CD4-positive, alpha-beta T cell treated with Interleukin-6 at 100 ng/mL for 8 hours (primary cell): ENCODE measurements around the gene EFR3B.
"Not testable (repeated sequence)": the region's sequence is repeated elsewhere in the genome, so short reads cannot be mapped to it uniquely, and the experiment has no call there.

Experiments used
- DNase-seq: peaks from one replicate; pipeline ENCODE4 v3.0.0-alpha.2; 2020; ENCODE audit warnings: mixed read lengths, low spot score

EFR3B gene

DNA sequence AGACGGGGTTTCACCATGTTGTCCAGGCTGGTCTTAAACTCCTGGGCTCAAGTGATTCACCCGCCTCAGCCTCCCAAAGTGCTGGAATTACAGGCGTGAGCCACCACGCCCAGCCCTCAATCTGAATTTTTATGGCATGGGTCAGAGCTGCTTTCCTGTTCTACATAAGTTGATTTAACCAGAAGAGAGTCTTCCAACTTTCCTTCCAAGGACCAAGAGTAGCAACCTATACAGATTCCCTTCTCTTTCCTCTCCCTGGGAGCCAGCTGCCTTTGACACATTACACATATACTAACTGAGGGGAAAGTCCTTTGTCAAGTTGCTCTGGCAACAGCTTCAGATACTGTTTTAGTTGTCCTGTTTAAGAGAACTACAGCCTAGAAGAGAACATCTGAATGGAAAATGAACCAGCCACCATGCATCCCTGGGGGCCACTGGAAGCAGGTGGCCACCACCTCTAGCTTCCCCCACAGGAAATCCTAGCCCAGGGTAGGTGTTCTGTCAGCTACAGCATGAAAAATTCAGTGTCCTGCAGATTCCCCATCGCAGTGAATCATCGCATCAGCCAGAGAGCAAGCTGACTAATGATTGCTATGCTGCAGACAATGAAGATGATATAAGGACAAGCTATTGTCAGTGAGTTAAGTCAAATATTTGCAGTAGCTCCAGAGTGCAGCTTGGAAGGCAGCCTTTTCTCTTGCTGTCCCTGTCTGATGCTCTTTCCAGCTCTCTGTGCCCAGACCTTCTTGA lies 63.6 kb downstream of the EFR3B start:
- no peak for DNase-seq

DNA sequence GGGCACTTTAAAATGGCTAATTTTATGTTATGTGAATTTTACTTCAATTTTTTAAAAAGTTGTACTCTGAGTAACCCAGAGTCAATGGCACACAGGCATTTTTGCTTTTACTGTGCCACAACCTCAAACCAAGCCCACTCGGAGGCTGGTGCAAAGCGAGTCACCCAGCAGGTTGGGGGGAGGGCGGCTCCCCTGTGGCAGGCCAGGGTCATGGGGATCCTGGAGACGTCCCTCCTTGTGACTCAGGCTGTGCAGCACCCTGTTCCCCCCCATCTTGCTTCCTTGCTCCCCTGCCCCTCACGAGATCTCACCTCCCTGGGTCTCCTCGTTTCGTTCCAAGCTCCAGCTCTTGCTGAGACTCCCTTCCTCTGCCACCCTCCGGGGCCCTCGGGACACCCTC lies 67.9 kb downstream of the EFR3B start:
- DNase-seq = no peak

DNA sequence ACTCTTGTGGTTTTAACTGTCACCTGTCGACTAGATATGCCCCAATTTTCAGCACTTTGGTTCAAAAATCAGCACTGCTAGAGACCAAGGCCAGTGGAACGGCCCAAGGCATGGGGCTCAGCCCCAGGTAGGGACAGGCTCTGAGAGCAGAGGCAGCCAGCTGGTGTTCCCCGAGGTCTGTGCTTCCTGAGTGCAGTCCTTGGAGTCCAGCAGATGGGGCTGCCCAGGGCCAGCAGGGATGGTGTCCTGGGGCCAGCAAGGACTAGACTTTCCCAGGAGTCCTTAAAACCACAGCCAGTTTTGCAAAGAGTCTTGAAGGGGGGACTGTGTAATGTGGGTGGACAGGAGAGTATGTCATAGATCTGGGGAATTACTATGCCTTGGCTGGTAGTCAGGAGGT lies 70.2 kb downstream of the EFR3B start:
- DNase-seq = no peak

DNA sequence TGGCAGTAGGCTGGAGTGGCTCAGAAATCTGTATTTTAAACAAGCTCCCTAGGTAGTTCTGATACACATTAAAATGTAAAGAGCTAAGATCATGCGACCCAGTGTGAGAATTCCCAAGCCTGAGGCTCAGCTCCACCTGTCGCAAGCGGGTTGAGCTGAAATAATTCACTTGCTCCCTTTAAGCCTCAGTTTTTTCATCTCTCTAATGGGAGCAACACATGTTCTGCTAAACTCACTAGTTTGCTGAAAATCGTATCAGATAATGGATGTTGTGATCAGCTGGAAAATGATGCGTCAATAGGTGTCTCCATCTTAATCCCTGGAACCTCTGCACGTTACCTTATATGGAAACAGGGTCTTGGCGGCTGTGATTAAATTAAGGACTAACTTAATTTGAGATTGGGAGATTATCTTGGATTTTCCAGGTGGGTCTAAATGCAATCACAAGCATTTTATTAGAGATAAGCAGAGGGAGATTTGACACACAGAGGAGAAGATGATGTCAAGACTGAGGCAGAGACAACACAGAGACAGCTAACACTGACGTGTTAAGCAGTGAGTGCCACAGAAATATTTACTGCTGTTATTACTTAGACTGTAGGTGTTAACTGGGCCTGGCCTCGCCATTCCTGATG lies 73.5 kb downstream of the EFR3B start:
- DNase-seq = no peak

DNA sequence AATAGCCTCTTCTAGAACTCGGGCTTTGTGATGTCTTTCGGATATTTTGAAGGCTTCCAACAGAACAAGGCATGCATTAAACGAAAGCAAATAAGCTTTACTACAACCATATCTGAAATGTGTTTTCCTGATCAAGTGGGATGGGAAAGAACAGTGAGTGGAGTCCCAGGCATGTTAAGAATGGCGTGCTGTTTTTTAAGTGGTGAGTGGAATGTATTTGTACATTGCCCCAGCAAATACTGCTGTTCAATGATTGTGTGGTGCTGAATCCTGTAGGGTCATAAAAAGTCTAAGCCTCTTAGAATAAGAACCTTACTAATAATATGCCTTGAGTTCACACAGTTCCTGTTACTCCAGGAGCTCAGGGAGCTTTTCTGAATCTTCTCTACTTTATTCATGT lies 74.0 kb downstream of the EFR3B start:
- DNase-seq = no peak

DNA sequence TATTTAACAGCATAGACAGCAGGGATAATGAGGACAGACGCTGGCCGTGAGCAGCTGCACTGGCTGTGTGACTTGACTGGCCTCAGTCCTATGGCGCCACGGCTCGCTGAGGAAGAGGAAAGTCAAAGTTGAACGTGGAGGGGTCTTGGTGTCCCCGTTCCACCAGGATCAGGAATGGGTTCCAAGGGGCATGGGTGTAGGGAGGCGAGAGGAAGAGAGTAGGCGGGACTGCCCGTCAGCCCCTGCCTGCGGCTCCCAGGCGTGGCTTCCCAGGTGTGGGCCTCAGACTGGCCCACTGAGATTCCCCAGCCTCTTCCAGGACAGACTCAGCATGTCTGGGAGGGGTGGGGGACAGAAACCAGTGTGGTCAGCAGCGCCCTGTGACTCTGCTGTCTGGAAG lies 75.1 kb downstream of the EFR3B start:
- no peak for DNase-seq

DNA sequence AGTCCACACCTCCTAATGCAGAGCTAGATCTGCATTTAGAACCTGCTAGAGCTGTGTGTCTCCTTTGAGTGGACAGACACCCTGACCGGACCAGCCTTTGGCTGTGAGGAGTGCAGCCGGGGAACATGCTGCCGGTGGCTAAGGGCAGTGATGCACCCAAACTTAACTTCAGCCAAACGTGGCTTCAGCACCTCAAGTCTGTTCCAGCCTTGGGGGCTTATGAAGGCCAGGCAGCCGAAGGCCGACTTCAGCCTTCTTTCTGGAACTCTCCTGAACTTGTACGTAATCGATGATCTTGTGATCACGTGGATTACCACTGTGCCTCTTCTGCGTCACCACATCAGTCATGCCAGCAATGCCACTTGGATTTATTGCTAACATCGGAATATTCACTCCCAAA lies 77.4 kb downstream of the EFR3B start:
- DNase-seq = no peak

DNA sequence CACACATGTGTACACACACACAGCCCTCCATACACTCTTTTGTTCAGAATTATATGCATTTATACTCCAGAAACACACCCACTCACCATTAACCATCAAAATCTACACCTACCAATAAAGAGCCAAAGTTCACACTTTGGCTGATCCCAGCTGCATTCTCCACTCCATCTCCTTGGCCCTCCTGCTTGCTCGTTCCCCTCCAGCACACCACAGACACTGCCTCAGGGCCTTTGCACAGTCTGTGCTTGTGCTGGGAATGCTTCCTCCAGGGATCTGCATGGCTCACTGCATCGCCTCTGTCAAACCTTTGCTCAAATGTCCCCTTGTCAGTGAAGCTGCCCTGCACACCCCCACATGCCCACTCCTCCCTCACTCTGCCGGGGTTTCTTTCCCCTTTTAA lies 80.5 kb downstream of the EFR3B start:
- no peak for DNase-seq

DNA sequence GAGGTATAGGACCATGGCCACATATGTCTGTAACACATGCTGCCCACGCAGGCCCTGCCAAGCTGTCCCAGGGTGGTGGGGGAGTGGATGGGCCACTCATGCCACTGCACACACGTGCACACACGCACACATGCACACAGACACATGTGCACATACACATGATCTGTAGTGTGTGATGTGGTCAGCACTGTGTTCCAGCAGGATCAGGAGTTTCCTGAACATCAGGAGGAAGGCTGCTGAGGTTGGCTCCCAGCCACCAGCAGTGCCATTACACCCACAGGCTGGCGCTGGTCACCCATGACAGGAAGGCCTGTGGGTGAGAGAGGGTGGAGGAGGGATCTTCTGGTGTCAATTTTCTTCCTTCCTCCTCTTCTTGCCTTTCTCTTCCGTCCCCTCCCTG lies 81.8 kb downstream of the EFR3B start:
- DNase-seq = no peak

DNA sequence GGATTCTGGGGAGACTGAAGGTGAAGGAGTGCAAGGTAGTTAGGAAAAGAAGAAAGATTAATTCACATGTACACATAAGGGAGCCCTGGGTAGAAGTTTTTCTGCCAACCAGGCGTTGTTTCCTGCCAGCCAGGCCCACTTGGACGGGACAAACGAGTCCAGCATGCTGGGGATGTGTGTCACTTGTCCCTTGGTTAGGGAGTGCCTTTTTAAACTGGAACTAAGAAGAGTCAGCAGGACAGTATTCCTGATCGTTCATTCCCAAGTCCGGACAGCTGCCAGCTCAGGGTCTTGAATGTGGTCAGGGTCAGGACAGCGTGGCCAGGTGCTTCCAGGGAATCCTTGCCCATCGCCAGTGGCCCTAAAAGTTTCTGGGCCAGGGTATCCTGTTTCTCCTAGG lies 83.3 kb downstream of the EFR3B start:
- no peak for DNase-seq

DNA sequence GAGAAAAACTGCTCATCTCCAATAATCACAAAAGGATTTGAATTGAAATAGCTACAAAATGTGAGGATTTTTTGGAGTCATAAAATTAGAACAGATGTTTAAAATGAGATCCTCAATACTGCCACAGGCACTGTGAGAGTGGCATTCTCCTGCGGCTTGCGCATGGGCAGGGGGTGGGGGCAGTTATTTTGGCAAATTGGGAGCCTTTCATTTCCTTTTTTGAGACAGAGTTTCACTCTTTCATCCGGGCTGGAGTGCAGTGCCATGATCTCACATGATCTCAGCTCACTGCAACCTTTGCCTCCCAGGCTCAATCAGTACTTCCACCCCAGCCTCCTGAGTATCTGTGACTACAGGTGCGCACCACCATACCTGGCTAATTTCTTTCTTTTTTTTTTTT lies 84.1 kb downstream of the EFR3B start:
- DNase-seq = no peak

DNA sequence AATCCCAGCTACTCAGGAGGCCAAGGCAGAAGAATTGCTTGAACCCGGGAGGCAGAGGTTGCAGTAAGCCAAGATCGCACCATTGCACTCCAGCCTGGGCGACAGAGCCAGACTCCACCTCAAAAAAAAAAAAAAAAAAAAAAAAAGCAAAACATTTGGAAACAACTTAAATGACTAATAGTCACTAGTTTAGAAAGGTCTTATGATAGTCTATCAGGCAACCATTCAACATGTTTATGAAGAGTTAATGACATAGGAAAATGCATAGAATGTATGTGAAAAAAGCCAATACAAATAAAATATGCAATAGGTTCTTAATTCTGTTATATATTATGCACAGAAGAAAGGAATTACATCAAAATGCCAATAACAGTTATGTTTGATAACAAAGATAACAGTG lies 85.2 kb downstream of the EFR3B start:
- DNase-seq = not testable (repeated sequence)

DNA sequence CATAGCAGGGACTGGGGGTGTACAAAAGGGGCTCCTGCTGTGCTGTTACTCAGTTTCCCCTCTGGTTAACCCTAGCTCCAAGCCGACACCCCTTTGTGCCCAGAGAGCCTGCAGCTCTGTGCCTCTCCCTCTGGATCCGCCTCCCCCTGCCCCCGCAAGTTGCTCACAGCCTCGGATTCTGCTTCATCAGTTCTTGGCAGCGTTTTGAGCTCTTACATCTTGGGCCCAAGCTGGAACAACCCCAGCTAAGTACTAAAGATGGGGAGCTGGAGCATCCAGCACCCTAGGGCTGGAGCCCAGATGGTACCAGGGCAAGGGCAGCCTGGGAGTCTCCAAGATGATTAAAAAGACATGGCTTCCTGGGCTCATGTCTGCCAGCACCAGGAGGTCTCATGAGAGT lies 85.8 kb downstream of the EFR3B start:
- no peak for DNase-seq

DNA sequence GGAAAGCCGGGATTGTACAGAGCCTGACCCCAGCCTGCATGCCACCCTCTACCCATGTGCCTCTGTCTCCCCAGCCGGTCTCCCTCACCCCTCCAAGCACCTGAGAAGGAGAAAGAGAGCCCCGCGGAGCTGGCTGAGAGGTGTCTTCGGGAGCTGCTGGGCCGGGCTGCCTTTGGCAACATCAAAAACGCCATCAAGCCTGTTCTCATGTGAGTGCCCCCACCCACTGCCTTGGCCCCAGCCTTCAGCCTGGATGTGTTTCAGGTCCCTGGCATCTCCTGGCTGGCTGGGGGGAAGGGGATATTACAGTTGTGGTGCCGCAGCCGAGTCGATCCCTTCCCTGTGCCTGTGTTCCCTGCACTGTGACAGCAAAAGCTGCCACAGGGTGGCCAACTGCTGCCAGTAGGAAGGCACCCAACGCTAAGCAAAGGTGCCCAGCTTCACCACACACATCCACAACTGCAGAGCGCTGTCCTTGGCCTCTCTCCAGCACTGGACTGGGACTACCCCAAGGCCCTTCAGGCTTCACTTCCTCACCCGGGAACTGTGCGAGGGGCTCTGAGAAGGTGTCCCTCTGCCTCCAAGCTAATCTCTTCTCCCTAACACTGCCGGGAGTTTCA lies 88.1 kb downstream of the EFR3B start:
- no peak for DNase-seq

DNA sequence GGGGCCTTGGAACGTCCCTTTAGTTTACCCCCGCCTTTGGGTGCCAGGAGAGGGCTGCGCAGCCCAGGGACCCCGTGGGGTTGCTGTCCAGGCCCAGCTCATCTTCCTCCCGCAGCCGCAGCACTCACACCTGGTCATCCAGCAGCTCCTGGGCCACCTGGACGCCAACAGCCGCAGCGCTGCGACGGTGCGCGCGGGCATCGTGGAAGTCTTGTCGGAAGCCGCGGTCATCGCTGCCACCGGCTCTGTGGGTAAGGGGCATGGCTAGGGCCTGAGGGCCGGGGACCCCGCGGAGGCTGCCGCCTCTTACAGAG lies 89.3 kb downstream of the EFR3B start:
- DNase-seq = no peak

DNA sequence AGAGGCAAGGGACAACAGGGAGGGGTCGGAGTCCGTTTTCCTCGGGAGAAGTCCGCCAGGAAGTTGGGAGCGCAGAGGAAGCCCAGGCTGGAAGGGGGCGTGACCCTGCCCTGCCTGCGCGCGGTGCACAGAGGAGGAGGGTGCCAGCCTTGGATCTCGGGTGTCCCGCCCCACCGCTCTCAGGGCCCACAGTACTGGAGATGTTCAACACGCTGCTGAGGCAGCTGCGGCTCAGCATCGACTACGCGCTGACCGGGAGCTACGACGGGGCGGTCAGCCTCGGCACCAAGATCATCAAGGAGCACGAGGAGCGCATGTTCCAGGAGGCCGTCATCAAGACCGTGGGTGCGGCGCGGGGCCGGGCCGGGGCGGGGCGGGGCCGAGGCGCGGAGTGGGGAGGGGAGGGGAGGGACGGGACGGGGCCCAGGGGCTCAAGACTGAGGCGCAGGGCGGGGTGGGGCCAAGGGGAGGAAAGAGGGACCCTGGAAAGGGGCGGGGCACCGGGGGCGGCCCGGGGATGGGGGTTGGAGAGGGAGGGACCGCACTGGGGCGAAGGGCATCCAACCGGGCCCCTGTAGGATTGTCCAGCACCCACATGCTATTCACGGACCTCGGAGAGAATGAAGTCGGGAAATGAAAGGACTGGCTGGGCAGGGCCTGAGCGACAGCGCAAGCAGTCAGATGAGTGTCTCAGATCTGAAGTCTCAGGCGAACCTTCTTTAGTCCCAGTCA lies 89.9 kb downstream of the EFR3B start:
- no peak for DNase-seq

DNA sequence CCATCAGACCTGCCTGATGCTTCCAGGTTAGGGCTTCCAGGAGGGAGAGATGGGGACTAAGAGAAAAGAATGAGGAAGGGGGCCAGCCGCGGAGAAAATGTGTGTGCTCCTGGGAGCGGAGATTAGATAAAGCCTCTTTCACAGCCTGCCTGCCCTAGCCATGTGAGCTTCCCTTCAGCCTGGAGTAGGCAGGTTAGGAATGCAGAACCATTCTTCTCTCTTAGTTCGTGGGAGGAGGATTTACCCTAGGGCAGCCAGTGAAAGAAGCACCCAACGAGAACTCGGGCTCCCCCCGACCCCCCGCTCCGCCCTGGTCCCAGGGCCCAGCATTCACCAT lies 90.4 kb downstream of the EFR3B start:
- no peak for DNase-seq

DNA sequence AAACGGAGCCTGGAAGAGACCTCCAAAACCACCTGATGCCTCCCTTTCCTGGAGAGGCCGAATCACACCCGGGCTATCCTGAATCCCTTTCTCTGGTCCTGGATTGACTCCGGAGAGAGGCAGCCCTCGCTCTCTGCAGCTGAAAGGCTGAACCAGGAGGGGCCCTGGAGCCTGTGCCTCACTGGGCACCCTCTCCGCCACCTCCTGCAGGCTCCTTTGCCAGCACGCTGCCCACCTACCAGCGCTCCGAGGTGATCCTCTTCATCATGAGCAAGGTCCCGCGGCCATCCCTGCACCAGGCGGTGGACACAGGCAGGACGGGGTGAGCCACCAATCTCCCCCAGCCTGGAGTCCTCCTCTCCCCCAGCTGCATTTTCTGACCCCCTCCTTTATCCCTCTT lies 90.8 kb downstream of the EFR3B start:
- DNase-seq = no peak

DNA sequence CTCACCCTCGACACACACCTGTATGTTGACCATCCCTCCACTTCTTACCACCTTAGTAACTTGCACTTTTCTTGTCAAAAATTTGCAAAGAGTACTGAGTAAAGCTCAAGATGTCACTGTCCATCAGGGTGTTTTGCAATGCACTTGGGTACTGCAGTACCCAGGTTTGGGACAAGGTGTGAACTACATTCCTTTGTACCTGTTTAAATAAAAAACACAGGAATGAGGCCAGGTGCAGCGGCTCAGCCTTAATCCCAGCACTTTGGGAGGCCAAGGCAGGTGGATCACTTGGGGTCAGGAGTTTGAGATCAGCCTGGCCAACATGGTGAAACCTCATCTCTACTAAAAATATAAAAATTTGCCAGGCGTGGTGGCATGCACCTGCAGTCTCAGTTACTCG lies 98.7 kb downstream of the EFR3B start:
- DNase-seq = not testable (repeated sequence)

DNA sequence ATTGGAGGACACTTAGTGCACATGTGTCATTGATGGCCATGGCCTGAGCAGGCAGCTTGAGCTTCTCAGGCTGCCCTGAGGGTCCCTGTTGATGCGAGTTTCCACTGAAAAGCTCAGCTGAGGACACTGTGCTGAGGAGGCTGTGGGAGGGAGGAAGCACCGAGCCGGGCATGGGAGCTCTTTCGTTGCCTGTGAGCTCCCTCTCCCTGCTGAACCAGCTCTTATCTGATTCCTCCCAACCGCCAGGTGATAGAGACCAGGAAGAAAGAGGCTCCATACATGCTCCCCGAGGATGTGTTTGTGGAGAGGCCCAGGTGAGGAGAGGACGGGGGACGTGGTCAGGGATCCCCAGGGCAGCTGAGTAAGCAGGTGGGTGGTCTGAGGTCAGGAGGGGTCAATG lies 99.2 kb downstream of the EFR3B start:
- no peak for DNase-seq

DNA sequence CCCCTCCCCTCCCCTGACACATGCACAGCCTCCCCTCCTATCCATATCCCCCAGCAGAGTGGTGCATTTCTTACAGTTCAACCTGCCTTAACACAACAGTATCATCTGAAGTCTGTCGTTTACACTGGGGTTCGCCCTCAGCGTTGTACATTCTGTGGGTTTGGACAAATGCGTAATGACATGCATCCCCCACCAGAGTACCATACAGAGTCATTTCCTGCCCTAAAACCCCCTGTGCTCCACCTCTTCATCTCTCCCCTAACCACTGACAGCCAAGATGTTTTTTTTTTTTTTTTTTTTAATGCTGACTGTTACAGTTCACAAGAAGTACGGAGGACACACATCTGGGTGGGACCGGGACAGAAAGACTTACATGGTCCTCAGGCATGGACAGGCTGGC lies 103.9 kb downstream of the EFR3B start:
- no peak for DNase-seq

DNA sequence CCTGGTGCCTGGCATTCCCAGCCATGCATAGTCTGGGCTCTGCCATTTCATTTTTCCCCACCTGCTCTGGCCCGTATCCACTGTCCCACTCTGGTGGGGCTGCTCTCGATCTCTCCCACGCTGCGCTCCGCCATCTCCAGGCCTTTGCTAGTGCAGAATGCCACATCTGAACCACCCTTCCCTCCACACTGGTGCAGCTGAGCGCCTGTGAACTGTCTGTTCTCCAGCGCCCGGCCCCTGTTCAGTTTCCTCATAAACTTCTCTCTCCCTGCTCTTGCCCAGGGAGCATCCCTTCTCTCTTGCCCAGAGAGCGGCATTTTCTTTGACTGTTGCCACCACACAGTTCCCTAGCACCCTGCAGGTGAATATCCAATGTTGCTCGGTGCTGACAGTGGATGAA lies 105.0 kb downstream of the EFR3B start:
- DNase-seq = no peak

DNA sequence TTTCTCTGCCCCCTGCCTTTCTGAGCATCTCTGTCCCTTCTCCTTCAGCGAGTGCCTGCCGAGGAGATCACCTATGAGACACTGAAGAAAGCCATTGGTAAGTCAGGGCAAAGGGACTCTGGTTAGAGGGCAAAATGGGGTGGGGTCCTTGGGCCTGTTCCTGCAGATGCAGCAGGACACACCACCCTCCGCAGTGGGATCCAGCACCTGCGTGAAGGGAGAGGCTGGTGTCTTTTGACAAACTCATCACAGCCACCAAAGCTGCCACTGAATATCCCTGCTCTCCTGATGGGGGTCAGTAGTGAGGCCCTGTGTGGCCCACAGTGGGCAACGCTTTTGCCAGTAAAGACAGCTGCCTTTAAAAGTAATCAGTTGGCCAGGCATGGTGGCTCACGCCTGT lies 107.8 kb downstream of the EFR3B start:
- DNase-seq = no peak
